Measurements from ENCODE around the gene CCDC3.

The CCDC3 gene

GRCh38 chr10:12874501-12874900 is 127.0 kb downstream of the CCDC3 start:
- TF ChIP-seq CREB1 (IDR thresholded peaks at IDR 0.05; ENCODE audit: low read depth) (no peak), USF1 (IDR thresholded peaks at IDR 0.05) (no peak), CEBPB (IDR thresholded peaks at IDR 0.05) (no peak), EGR1 (IDR thresholded peaks at IDR 0.05) (no peak), ZBTB7A (IDR thresholded peaks at IDR 0.05; ENCODE audit: low read depth) (no peak), NFIC (IDR thresholded peaks at IDR 0.05) (no peak), FOXM1 (IDR thresholded peaks at IDR 0.05; ENCODE audit: borderline replicate concordance, low read depth) (no peak), RAD21 (IDR thresholded peaks at IDR 0.05; ENCODE audit: low read depth) (no peak), EP300 (IDR thresholded peaks at IDR 0.05; ENCODE audit: borderline replicate concordance) (no peak), YY1 (IDR thresholded peaks at IDR 0.05; ENCODE audit: low read depth) (no peak), TAF1 (IDR thresholded peaks at IDR 0.05; ENCODE audit: low read depth) (no peak), TCF12 (IDR thresholded peaks at IDR 0.05; ENCODE audit: low read depth) (no peak), TEAD4 (IDR thresholded peaks at IDR 0.05) (no peak)
- TF ChIP-seq, protein P1, sequence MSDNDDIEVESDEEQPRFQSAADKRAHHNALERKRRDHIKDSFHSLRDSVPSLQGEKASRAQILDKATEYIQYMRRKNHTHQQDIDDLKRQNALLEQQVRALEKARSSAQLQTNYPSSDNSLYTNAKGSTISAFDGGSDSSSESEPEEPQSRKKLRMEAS (IDR thresholded peaks at IDR 0.05): no peak
- TF ChIP-seq, protein P2, sequence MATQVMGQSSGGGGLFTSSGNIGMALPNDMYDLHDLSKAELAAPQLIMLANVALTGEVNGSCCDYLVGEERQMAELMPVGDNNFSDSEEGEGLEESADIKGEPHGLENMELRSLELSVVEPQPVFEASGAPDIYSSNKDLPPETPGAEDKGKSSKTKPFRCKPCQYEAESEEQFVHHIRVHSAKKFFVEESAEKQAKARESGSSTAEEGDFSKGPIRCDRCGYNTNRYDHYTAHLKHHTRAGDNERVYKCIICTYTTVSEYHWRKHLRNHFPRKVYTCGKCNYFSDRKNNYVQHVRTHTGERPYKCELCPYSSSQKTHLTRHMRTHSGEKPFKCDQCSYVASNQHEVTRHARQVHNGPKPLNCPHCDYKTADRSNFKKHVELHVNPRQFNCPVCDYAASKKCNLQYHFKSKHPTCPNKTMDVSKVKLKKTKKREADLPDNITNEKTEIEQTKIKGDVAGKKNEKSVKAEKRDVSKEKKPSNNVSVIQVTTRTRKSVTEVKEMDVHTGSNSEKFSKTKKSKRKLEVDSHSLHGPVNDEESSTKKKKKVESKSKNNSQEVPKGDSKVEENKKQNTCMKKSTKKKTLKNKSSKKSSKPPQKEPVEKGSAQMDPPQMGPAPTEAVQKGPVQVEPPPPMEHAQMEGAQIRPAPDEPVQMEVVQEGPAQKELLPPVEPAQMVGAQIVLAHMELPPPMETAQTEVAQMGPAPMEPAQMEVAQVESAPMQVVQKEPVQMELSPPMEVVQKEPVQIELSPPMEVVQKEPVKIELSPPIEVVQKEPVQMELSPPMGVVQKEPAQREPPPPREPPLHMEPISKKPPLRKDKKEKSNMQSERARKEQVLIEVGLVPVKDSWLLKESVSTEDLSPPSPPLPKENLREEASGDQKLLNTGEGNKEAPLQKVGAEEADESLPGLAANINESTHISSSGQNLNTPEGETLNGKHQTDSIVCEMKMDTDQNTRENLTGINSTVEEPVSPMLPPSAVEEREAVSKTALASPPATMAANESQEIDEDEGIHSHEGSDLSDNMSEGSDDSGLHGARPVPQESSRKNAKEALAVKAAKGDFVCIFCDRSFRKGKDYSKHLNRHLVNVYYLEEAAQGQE (IDR thresholded peaks at IDR 0.05; ENCODE audit: low read depth): no peak

- TF ChIP-seq TEAD4 (IDR thresholded peaks at IDR 0.05): no peak
- no peak for TF ChIP-seq RAD21 (IDR thresholded peaks at IDR 0.05; ENCODE audit: low read depth)
Observed at GRCh38 chr10:12873172-12873571, 128.3 kb downstream of the CCDC3 start.

DNA sequence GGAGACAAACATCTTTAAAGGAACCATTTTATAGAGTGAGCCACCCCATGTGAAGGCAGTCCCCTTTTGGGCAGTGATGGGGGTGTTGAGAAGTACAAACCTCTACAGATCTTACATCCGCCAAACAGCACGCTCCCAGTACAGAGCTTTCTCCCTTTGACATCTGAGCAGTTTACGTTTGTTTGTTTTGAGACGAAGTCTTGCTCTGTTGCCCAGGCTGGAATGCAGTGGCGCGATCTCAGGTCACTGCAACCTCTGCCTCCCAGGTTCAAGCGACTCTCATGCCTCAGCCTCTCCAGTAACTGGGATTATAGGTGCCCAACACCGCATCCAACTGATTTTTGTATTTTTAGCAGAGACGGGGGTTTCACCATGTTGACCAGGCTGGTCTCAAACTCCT is 128.9 kb downstream of the CCDC3 start:
- 0 out of 2 replicates have a peak, but pooled peaks have one; percentile 10 for TF ChIP-seq TEAD4 (IDR thresholded peaks at IDR 0.05)
- TF ChIP-seq CREB1 (IDR thresholded peaks at IDR 0.05; ENCODE audit: low read depth): no peak

- TF ChIP-seq RAD21 (IDR thresholded peaks at IDR 0.05; ENCODE audit: low read depth) (no peak), CREB1 (IDR thresholded peaks at IDR 0.05; ENCODE audit: low read depth) (no peak), TCF12 (IDR thresholded peaks at IDR 0.05; ENCODE audit: low read depth) (no peak), EGR1 (IDR thresholded peaks at IDR 0.05) (no peak), EP300 (IDR thresholded peaks at IDR 0.05; ENCODE audit: borderline replicate concordance) (no peak), NFIC (IDR thresholded peaks at IDR 0.05) (no peak), USF1 (IDR thresholded peaks at IDR 0.05) (no peak), ZBTB7A (IDR thresholded peaks at IDR 0.05; ENCODE audit: low read depth) (no peak), TAF1 (IDR thresholded peaks at IDR 0.05; ENCODE audit: low read depth) (no peak), FOXM1 (IDR thresholded peaks at IDR 0.05; ENCODE audit: borderline replicate concordance, low read depth) (no peak)
- TF ChIP-seq, protein P1 (IDR thresholded peaks at IDR 0.05): no peak
Observed at GRCh38 chr10:12869427-12869826, 132.1 kb downstream of the CCDC3 start.

DNA sequence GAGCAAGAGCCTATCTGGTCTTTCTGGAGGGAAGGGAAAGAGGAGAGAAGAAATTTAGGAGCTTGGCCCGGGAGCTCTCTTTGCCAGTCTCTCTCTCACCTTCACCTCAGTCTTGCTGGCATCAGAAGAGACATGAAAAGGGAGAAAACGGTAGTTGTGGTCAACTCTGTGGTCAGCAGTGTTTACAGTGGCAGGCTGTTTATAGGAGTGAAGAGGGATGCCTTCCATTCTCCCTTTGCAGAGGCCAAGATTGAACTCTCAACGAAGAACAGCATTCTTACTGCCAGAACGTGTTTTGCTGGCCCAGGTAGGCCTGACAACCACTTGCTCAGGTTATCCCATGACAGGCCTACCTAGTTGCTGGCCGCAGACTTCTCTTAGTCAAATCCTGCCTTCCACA is 133.3 kb downstream of the CCDC3 start:
- TF ChIP-seq CEBPB (IDR thresholded peaks at IDR 0.05): no peak
- no peak for TF ChIP-seq USF1 (IDR thresholded peaks at IDR 0.05)
- no peak for TF ChIP-seq TCF12 (IDR thresholded peaks at IDR 0.05; ENCODE audit: low read depth)
- TF ChIP-seq TEAD4 (IDR thresholded peaks at IDR 0.05): no peak
- TF ChIP-seq ZBTB7A (IDR thresholded peaks at IDR 0.05; ENCODE audit: low read depth): no peak
- TF ChIP-seq, protein P1 (IDR thresholded peaks at IDR 0.05): no peak
- no peak for TF ChIP-seq YY1 (IDR thresholded peaks at IDR 0.05; ENCODE audit: low read depth)
- no peak for TF ChIP-seq RAD21 (IDR thresholded peaks at IDR 0.05; ENCODE audit: low read depth)
- no peak for TF ChIP-seq EP300 (IDR thresholded peaks at IDR 0.05; ENCODE audit: borderline replicate concordance)
- TF ChIP-seq NFIC (IDR thresholded peaks at IDR 0.05): no peak
- TF ChIP-seq FOXM1 (IDR thresholded peaks at IDR 0.05; ENCODE audit: borderline replicate concordance, low read depth): no peak
- no peak for TF ChIP-seq TAF1 (IDR thresholded peaks at IDR 0.05; ENCODE audit: low read depth)
- TF ChIP-seq, protein P2 (IDR thresholded peaks at IDR 0.05; ENCODE audit: low read depth): no peak

- TF ChIP-seq YY1 (IDR thresholded peaks at IDR 0.05; ENCODE audit: low read depth): no peak
- TF ChIP-seq, protein P1 (IDR thresholded peaks at IDR 0.05): no peak
- TF ChIP-seq ZBTB7A (IDR thresholded peaks at IDR 0.05; ENCODE audit: low read depth): no peak
- TF ChIP-seq RAD21 (IDR thresholded peaks at IDR 0.05; ENCODE audit: low read depth): no peak
- TF ChIP-seq CREB1 (IDR thresholded peaks at IDR 0.05; ENCODE audit: low read depth): no peak
- TF ChIP-seq USF1 (IDR thresholded peaks at IDR 0.05): no peak
- TF ChIP-seq FOXM1 (IDR thresholded peaks at IDR 0.05; ENCODE audit: borderline replicate concordance, low read depth): no peak
- no peak for TF ChIP-seq TCF12 (IDR thresholded peaks at IDR 0.05; ENCODE audit: low read depth)
- no peak for TF ChIP-seq NFIC (IDR thresholded peaks at IDR 0.05)
- no peak for TF ChIP-seq EGR1 (IDR thresholded peaks at IDR 0.05)
- TF ChIP-seq EP300 (IDR thresholded peaks at IDR 0.05; ENCODE audit: borderline replicate concordance): no peak
- TF ChIP-seq TEAD4 (IDR thresholded peaks at IDR 0.05): no peak
Observed at GRCh38 chr10:12862459-12862858, 139.1 kb downstream of the CCDC3 start.

Measured in Ishikawa (cell line).